Measurements from ENCODE around the gene CCNJL. TPM values are rescaled to one million over a fixed set of nuclear protein-coding genes. Genes with fewer than 3 reads are reported as not detected.

CCNJL gene
- total and polyA plus RNA-seq, 12 donors, result 2.9 to 20.8 (median 6.4) TPM

GRCh38 chr5:160278343-160278742 lies 34.0 kb downstream of the CCNJL start:
- Histone ChIP-seq H3K36me3 (peaks cover 0 to 54% (median 0%) of the 10 kb centered on the region in 9 donors), H3K4me1 (peaks cover 0 to 5% (median 0%) of the 10 kb centered on the region in 9 donors), H3K27ac (no peak overlapping the region), H3K27me3 (no peaks in the 10 kb centered on the region), H3K4me3 (no peak overlapping the region), H3K9me3 (no peaks in the 10 kb centered on the region)
- ATAC-seq (no peak), DNase-seq (no peak)
- intact Hi-C loops (cut with DNase I), result no loop called here
- 64 to 70% methylated on average over 7 of the region's 7 CpGs for WGBS, 2 donors
- TF ChIP-seq CTCF (IDR thresholded peaks at IDR 0.05), result no peak

GRCh38 chr5:160274483-160274931 lies 37.9 kb downstream of the CCNJL start:
- WGBS, 2 donors, result 73 to 75% methylated on average over 5 of the region's 5 CpGs
- Histone ChIP-seq H3K9me3 (no peaks in the 10 kb centered on the region), H3K36me3 (peaks cover 0 to 44% (median 0%) of the 10 kb centered on the region in 9 donors), H3K4me1 (peaks cover 0 to 31% (median 24%) of the 10 kb centered on the region in 9 donors), H3K27ac (no peak overlapping the region), H3K27me3 (no peaks in the 10 kb centered on the region), H3K4me3 (no peak overlapping the region)
- intact Hi-C loops (cut with DNase I), result no loop called here
- TF ChIP-seq CTCF (IDR thresholded peaks at IDR 0.05), result no peak
- ATAC-seq, result no peak
- DNase-seq, result no peak

- TF ChIP-seq CTCF (IDR thresholded peaks at IDR 0.05), result no peak
- intact Hi-C loops (cut with DNase I), result no loop called here
- Histone ChIP-seq H3K4me1 (peaks cover 5 to 47% (median 40%) of the 10 kb centered on the region in 9 donors), H3K27me3 (no peaks in the 10 kb centered on the region), H3K36me3 (peaks cover 0 to 32% (median 0%) of the 10 kb centered on the region in 9 donors), H3K9me3 (no peaks in the 10 kb centered on the region), H3K27ac (no peak overlapping the region), H3K4me3 (no peak overlapping the region)
- 100% methylated on average over 2 of the region's 2 CpGs for WGBS, 2 donors
- DNase-seq (no peak), ATAC-seq (no peak)
These were observed 39.5 kb downstream of the CCNJL start for GRCh38 chr5:160272889-160273288.

- intact Hi-C loops (cut with DNase I), result no loop called here
- Histone ChIP-seq H3K4me1 (peaks cover 5 to 47% (median 40%) of the 10 kb centered on the region in 9 donors), H3K27me3 (no peaks in the 10 kb centered on the region), H3K4me3 (no peak overlapping the region), H3K36me3 (peaks cover 0 to 29% (median 0%) of the 10 kb centered on the region in 9 donors), H3K9me3 (no peaks in the 10 kb centered on the region), H3K27ac (no peak overlapping the region)
- no peak for DNase-seq
- WGBS, 2 donors, result 70 to 83% methylated on average over 3 of the region's 3 CpGs
- ATAC-seq, result no peak
- no peak for TF ChIP-seq CTCF (IDR thresholded peaks at IDR 0.05)
These were observed 40.1 kb downstream of the CCNJL start for GRCh38 chr5:160272264-160272663.

Measured in heart right ventricle (tissue), 16 donors.